ENCODE data around the gene ATP8A2.

ATP8A2 gene

DNA sequence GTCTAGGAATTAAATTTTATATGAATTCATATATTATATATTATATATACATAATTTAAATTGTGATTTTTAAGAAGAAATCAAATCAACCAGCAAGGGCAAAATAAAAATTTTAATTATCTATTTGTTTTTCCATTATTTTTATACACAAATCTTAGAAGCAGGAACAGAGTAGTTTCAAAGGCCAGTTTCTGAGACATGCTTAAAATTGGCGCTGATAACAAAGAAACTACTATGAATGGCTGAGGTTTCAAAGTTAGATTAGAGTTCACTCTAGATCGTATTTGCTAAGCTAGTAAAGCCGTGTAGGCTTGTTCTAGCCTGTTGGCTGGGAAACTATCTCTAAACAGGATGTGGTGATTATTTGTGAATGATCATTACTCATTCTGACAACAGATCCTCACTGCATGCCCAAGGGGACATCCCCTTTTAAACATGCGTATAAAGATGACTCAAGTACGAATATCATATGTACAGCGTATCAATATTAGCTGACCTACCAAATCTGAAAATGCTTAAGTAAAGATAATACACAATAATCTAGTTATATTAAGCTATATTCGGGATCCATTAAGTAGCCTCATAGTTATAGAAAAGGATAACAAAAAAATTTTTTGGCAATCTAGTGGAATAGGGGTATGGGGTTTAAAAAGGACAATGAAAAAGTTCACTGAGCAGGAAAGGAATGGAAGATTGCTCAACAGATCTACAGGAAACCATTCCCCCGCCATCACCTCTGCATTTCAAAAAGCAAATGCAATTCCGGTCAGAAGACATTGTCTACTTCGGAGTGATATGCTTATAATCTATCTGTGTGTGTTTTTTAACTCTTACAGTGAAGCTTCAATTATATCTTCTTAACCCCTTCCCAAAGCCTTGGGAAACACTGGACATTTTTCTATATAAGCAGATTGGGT lies 529.9 kb downstream of the ATP8A2 start:
- Histone ChIP-seq H3K27me3 (ENCODE audit: low read depth, low read length) (no peaks in the 10 kb centered on the region), H3K4me3 (ENCODE audit: low read depth in 1 of 2, low read length in 2 of 2) (no peak overlapping the region), H3K27ac (ENCODE audit: low read length) (no peak overlapping the region), H3K4me1 (ENCODE audit: control insufficient read depth in 1 of 2, insufficient read depth in 2 of 2, low read length in 2 of 2) (no peaks in the 10 kb centered on the region), H3K9me3 (ENCODE audit: control insufficient read depth in 1 of 2, low read length in 2 of 2) (no peaks in the 10 kb centered on the region), H3K36me3 (ENCODE audit: control insufficient read depth in 1 of 2, insufficient read depth in 2 of 2, low read length in 2 of 2) (no peaks in the 10 kb centered on the region)

DNA sequence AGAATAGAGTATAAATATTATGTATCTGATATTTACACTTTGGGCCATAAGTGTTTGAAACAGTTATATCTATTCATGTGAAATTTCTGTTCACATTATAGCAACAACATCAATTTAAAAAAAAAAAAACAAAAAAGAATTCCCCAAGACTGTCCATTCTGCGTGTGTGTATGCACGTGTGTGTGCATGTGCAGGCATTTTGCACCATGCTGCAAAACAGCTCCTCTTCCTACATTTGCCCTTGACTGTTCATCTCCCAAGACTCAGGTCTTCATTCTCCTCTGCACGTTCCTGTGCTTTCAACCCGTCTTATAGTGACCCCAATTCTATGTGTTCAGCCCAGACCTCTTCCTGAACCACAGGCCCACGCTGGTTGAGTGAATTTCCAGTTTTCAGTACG lies 530.7 kb downstream of the ATP8A2 start:
- Histone ChIP-seq H3K27me3 (ENCODE audit: low read depth, low read length) (no peaks in the 10 kb centered on the region), H3K4me1 (ENCODE audit: control insufficient read depth in 1 of 2, insufficient read depth in 2 of 2, low read length in 2 of 2) (no peaks in the 10 kb centered on the region), H3K36me3 (ENCODE audit: control insufficient read depth in 1 of 2, insufficient read depth in 2 of 2, low read length in 2 of 2) (no peaks in the 10 kb centered on the region), H3K27ac (ENCODE audit: low read length) (no peak overlapping the region), H3K9me3 (ENCODE audit: control insufficient read depth in 1 of 2, low read length in 2 of 2) (no peaks in the 10 kb centered on the region), H3K4me3 (ENCODE audit: low read depth in 1 of 2, low read length in 2 of 2) (no peak overlapping the region)

DNA sequence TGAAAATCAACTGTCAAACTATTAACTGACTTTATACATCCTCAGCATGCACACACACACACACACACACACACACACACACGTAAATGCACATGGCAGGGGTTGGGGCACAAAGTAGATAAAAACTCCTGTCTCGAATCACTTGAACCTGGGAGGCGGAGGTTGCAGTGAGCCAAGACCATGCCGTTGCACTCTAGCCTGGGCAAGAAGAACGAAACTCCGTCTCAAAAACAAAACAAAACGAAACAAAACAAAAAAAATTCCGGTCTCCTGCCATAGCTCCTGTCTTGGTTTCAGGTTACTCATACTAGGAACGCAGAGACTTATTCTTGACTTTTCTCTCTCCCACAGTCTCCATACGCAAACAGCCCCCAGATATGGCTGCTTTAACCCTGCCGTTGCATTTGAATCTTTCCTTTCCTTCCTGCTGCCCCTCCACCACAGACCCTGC lies 531.1 kb downstream of the ATP8A2 start:
- no peak overlapping the region for H3K4me3 ChIP-seq (ENCODE audit: low read depth in 1 of 2, low read length in 2 of 2)
- H3K27me3 ChIP-seq (ENCODE audit: low read depth, low read length): no peaks in the 10 kb centered on the region
- no peak overlapping the region for H3K27ac ChIP-seq (ENCODE audit: low read length)
- H3K36me3 ChIP-seq (ENCODE audit: control insufficient read depth in 1 of 2, insufficient read depth in 2 of 2, low read length in 2 of 2): no peaks in the 10 kb centered on the region
- H3K4me1 ChIP-seq (ENCODE audit: control insufficient read depth in 1 of 2, insufficient read depth in 2 of 2, low read length in 2 of 2): no peaks in the 10 kb centered on the region
- no peaks in the 10 kb centered on the region for H3K9me3 ChIP-seq (ENCODE audit: control insufficient read depth in 1 of 2, low read length in 2 of 2)

DNA sequence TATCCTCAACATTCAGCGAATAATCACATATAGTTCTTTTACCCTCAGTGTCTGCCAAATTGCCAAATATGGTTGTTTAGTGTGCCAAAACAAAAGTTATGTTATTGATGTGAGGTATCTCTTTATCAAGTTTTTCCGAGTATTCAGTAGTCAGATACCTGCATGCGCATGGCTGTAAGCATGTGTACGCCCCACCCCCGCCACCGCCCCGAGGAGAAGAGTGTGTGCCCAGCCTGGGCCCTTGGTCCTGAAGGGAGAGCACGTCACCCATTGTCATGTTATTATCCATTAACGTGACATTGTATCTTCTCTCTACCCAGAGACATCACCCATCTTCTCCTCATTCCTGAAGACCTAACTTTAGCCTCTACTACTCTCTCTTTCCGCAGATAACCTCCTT lies 533.1 kb downstream of the ATP8A2 start:
- Histone ChIP-seq H3K9me3 (ENCODE audit: control insufficient read depth in 1 of 2, low read length in 2 of 2) (no peaks in the 10 kb centered on the region), H3K27ac (ENCODE audit: low read length) (no peak overlapping the region), H3K4me3 (ENCODE audit: low read depth in 1 of 2, low read length in 2 of 2) (no peak overlapping the region), H3K36me3 (ENCODE audit: control insufficient read depth in 1 of 2, insufficient read depth in 2 of 2, low read length in 2 of 2) (no peaks in the 10 kb centered on the region), H3K4me1 (ENCODE audit: control insufficient read depth in 1 of 2, insufficient read depth in 2 of 2, low read length in 2 of 2) (no peaks in the 10 kb centered on the region), H3K27me3 (ENCODE audit: low read depth, low read length) (no peaks in the 10 kb centered on the region)

DNA sequence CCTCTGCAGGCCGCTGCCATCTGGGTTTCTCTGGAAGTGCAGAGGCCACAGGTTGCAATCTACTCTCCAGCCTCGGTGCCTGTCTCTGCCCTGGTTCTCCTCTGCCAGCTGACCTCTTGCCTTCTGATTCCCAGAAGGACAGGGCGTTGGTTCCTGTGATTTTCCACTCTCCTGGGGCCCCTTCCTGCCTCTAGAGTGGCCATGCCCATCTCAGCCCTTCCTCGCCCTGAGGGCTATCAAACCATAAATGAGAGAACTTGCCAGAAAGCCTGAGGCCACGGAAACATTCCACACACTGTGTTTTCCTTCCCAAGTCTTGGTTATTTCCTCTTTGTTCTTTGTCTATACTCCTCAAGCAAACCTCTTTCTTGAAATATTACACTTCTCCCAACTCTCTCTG lies 533.8 kb downstream of the ATP8A2 start:
- no peaks in the 10 kb centered on the region for H3K36me3 ChIP-seq (ENCODE audit: control insufficient read depth in 1 of 2, insufficient read depth in 2 of 2, low read length in 2 of 2)
- no peaks in the 10 kb centered on the region for H3K27me3 ChIP-seq (ENCODE audit: low read depth, low read length)
- no peak overlapping the region for H3K27ac ChIP-seq (ENCODE audit: low read length)
- H3K4me1 ChIP-seq (ENCODE audit: control insufficient read depth in 1 of 2, insufficient read depth in 2 of 2, low read length in 2 of 2): no peaks in the 10 kb centered on the region
- no peak overlapping the region for H3K4me3 ChIP-seq (ENCODE audit: low read depth in 1 of 2, low read length in 2 of 2)
- no peaks in the 10 kb centered on the region for H3K9me3 ChIP-seq (ENCODE audit: control insufficient read depth in 1 of 2, low read length in 2 of 2)

DNA sequence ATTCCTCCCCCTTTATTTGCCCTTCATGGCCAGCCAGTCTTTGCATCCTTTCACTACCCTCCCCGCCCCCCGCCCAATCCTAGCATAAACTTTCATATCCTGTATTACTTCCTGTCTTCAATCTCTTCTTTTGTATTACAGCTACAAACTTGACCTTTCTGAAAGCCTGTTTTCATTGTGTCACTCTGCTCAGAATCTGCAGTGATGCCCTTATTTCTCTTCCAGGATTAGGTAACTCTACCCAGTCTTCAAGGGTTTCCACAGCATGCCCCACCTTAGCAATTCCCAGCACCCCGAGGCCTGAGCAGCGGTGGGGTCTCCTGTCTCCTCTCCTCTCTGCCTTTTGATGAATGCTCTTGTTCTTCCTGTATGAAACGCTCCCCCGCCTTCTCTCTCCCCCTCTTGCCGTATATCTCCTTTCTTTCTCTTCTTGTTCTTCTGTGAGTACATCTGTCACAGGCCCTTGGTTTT lies 534.5 kb downstream of the ATP8A2 start:
- no peaks in the 10 kb centered on the region for H3K36me3 ChIP-seq (ENCODE audit: control insufficient read depth in 1 of 2, insufficient read depth in 2 of 2, low read length in 2 of 2)
- no peaks in the 10 kb centered on the region for H3K9me3 ChIP-seq (ENCODE audit: control insufficient read depth in 1 of 2, low read length in 2 of 2)
- H3K4me3 ChIP-seq (ENCODE audit: low read depth in 1 of 2, low read length in 2 of 2): no peak overlapping the region
- H3K27ac ChIP-seq (ENCODE audit: low read length): no peak overlapping the region
- H3K4me1 ChIP-seq (ENCODE audit: control insufficient read depth in 1 of 2, insufficient read depth in 2 of 2, low read length in 2 of 2): no peaks in the 10 kb centered on the region
- H3K27me3 ChIP-seq (ENCODE audit: low read depth, low read length): no peaks in the 10 kb centered on the region

DNA sequence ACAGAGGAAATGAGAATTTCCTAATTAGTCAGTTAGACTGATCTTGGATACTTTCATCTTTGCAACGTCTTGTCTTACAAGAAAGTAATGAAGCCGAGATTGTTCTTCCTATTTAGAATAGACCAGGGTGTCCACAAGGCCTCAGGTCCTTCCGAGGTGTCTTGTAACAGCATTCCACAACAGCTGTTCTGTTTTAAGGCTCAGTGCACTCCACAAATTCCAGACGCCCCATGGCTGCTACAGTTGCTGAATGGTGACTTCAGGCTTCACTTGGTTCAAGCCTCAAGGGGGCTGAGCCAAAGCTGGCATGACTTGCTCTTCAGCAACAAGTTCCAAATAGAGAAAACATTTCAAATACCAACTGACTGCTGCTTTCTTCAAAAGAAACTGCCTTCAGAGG lies 536.6 kb downstream of the ATP8A2 start:
- Histone ChIP-seq H3K27ac (ENCODE audit: low read length) (no peak overlapping the region), H3K36me3 (ENCODE audit: control insufficient read depth in 1 of 2, insufficient read depth in 2 of 2, low read length in 2 of 2) (no peaks in the 10 kb centered on the region), H3K9me3 (ENCODE audit: control insufficient read depth in 1 of 2, low read length in 2 of 2) (no peaks in the 10 kb centered on the region), H3K4me1 (ENCODE audit: control insufficient read depth in 1 of 2, insufficient read depth in 2 of 2, low read length in 2 of 2) (no peaks in the 10 kb centered on the region), H3K27me3 (ENCODE audit: low read depth, low read length) (no peaks in the 10 kb centered on the region), H3K4me3 (ENCODE audit: low read depth in 1 of 2, low read length in 2 of 2) (no peak overlapping the region)

DNA sequence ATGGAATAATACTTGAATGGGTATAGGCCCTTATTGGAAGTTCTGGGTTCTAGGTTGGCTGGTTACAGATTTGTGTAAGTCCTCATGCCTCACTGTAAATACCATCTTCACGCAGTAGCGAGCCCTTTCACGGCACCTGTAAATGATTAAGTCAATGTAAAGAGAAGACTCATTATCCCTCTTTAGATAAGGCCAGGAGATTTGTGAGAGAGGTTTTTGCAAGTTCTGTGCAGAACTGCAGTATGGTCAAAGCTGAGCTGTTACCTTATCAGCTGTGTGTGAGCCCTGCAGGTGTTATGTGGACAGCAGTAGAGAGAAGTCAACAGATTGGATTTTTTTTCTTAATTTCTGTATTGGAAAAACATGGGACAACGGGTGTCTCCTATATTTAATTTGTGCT lies 538.5 kb downstream of the ATP8A2 start:
- no peaks in the 10 kb centered on the region for H3K9me3 ChIP-seq (ENCODE audit: control insufficient read depth in 1 of 2, low read length in 2 of 2)
- H3K4me3 ChIP-seq (ENCODE audit: low read depth in 1 of 2, low read length in 2 of 2): no peak overlapping the region
- H3K36me3 ChIP-seq (ENCODE audit: control insufficient read depth in 1 of 2, insufficient read depth in 2 of 2, low read length in 2 of 2): no peaks in the 10 kb centered on the region
- no peaks in the 10 kb centered on the region for H3K4me1 ChIP-seq (ENCODE audit: control insufficient read depth in 1 of 2, insufficient read depth in 2 of 2, low read length in 2 of 2)
- no peaks in the 10 kb centered on the region for H3K27me3 ChIP-seq (ENCODE audit: low read depth, low read length)
- no peak overlapping the region for H3K27ac ChIP-seq (ENCODE audit: low read length)

DNA sequence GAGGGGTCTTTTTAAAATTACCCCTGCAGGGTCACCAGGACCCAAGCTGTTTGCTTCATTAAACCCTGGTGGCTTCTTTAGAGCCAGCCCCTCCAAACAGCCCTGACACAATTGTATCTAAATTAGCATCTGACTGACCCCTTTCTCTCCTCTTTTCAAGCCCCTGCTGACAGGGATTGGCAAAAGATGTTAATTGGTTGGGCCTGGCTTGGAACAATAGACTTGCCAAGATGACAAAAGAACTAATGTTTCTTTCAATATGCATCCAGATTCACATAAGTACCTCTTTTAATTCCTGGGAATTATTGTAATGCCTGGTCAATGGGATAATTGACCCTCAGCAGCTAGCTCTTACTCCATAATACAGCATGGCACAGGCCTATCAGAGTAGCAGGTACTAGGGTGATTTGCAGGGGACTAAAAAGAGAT lies 539.2 kb downstream of the ATP8A2 start:
- H3K4me3 ChIP-seq (ENCODE audit: low read depth in 1 of 2, low read length in 2 of 2): no peak overlapping the region
- no peaks in the 10 kb centered on the region for H3K9me3 ChIP-seq (ENCODE audit: control insufficient read depth in 1 of 2, low read length in 2 of 2)
- no peaks in the 10 kb centered on the region for H3K4me1 ChIP-seq (ENCODE audit: control insufficient read depth in 1 of 2, insufficient read depth in 2 of 2, low read length in 2 of 2)
- no peaks in the 10 kb centered on the region for H3K36me3 ChIP-seq (ENCODE audit: control insufficient read depth in 1 of 2, insufficient read depth in 2 of 2, low read length in 2 of 2)
- no peaks in the 10 kb centered on the region for H3K27me3 ChIP-seq (ENCODE audit: low read depth, low read length)
- H3K27ac ChIP-seq (ENCODE audit: low read length): no peak overlapping the region

DNA sequence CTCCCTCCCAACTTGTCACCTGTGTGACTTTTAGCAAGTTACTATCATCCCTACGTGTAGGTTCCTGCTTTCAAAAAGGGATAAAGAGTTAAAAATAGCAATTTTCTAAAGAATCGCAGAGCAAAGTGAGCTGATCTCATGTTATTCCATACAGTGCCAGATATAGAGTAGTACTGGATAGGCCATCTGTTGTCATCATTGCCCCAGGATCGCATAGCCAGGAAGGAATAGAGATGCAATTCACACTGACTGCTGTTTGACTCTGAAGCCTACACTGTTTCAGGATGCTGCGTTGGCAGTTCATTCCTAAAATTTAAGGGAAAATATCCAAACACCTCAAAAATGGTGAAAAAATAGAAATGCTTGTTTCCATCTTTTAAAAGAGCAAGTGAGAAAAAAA lies 541.2 kb downstream of the ATP8A2 start:
- no peaks in the 10 kb centered on the region for H3K4me1 ChIP-seq (ENCODE audit: control insufficient read depth in 1 of 2, insufficient read depth in 2 of 2, low read length in 2 of 2)
- no peak overlapping the region for H3K27ac ChIP-seq (ENCODE audit: low read length)
- no peak overlapping the region for H3K4me3 ChIP-seq (ENCODE audit: low read depth in 1 of 2, low read length in 2 of 2)
- H3K27me3 ChIP-seq (ENCODE audit: low read depth, low read length): no peaks in the 10 kb centered on the region
- no peaks in the 10 kb centered on the region for H3K9me3 ChIP-seq (ENCODE audit: control insufficient read depth in 1 of 2, low read length in 2 of 2)
- no peaks in the 10 kb centered on the region for H3K36me3 ChIP-seq (ENCODE audit: control insufficient read depth in 1 of 2, insufficient read depth in 2 of 2, low read length in 2 of 2)

DNA sequence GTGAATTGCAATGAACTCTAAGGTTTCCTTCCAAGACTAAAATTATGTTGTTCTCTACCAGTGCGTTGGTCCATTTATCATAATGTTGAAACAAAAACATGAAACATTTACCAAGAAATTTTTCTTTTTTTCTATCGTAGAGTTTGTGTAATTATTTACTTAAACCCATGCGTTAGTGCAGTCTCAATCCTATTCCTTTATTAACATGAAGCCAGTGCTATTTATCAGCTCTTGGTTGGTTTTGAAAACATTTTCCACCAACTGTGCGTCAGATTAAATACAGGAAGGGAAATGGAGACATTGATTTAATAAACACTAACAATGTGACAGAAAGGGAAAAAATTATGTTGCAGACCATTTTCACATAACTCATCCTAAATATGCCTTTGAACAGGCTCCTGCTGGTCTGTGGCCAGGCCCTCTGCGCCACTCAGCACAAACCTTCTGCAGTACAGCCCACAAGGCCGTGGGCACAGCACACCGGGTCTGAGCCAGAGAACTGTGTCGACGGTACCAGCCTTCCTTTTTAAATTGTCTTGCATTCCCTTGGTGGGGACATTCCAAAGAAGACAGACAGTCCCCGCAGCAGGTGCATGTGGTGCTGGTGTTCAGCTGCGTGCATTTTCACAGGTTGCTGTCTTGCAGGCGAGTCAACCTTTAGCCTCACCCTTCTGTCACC lies 544.2 kb downstream of the ATP8A2 start:
- Histone ChIP-seq H3K36me3 (ENCODE audit: control insufficient read depth in 1 of 2, insufficient read depth in 2 of 2, low read length in 2 of 2) (no peaks in the 10 kb centered on the region), H3K4me3 (ENCODE audit: low read depth in 1 of 2, low read length in 2 of 2) (no peak overlapping the region), H3K9me3 (ENCODE audit: control insufficient read depth in 1 of 2, low read length in 2 of 2) (no peaks in the 10 kb centered on the region)

More for the DNA sequence above, 544.2 kb downstream of the ATP8A2 start:
- Histone ChIP-seq H3K27ac (ENCODE audit: low read length) (no peak overlapping the region), H3K4me1 (ENCODE audit: control insufficient read depth in 1 of 2, insufficient read depth in 2 of 2, low read length in 2 of 2) (no peaks in the 10 kb centered on the region), H3K27me3 (ENCODE audit: low read depth, low read length) (no peaks in the 10 kb centered on the region)

Measured in muscle layer of duodenum (tissue), 2 donors.